ENCODE measurements around the gene FARP1.

The FARP1 gene

DNA sequence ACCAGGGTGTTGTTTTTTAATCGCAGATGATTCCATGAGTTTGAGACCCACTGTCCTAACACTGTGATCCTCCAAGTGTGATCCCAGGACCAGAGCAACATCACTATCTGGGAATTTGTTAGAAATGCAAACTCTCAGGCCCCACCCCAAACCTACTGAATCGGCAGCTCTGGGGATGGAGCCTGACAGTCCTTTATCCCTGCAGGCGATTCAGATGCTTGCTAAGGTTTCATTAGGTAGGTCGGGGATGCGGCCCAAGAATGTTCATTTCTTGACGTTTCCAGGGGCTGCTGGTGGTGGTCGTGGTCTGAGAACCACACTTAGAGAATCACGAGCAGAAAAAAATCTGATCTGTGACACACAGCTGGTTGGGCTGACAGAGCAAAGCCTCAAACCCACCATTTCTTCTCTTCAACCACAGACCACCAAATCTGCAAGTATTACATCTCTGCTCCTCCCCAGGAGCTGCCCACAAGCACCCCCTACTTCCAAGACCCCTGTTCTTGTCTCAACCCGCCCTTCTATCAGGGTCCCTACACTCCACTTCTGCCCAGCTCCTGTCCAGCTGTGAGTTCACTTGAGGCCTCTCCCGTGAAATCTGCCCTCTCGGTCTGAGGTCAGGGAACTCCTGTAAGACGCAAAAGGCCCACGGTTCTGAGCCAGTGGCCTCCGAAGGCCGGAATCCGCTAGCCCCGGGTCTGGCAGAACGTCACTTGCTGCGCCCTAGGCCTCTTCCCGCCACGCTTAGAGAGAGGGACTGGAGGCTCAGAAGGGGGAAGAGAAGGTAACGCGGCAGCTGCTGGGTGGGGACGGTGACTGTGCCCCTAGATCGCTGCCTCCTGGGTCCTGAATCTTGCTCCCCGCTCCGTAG, 1.1 kb upstream of the FARP1 start:
- DNase-seq: peak; percentile 23 to 45 (median 32)

DNA sequence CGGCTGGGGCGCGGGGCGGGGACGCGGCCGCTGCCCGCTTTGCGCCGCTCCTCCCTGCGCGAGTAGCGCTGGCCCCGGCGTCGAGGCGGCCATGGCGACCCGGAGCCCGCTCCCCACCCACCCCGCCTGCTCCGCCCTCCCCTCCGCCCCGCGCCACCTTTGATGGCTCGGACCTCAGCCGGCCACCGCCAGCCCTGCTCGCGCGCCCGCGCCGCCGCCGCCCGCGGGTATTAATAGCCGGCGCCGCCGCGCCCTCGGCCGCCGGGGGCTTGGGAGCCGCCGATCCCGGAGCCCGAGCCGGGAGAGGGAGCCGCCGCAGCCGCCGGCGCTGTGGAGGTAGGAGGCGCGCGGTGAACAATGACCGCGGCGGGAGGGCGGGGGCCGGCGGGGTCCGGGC, 261 bp downstream of the FARP1 start:
- no peak for DNase-seq

DNA sequence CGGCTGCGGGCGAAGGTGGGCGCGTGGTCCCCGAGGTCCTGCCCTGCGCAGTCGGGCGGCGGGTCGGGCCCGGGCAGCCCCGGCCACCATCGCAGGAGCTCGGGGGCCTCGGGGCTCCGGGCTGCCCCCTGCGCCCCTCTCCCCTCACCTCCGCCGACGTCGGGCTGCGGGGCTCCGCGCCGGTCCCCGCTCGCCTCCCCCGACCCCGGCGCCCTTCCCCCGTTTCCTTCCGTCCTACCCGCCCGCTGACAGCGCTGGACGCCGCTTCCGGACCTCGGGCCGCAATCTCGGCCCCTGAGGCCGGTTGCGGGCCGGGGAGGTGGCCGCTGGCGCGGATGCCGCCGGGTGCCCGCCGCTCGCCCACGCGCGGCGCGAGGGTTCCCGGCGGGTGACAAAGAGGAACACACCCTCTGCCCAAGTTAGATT, 720 bp downstream of the FARP1 start:
- DNase-seq: peak; percentile 51 to 81 (median 71)

DNA sequence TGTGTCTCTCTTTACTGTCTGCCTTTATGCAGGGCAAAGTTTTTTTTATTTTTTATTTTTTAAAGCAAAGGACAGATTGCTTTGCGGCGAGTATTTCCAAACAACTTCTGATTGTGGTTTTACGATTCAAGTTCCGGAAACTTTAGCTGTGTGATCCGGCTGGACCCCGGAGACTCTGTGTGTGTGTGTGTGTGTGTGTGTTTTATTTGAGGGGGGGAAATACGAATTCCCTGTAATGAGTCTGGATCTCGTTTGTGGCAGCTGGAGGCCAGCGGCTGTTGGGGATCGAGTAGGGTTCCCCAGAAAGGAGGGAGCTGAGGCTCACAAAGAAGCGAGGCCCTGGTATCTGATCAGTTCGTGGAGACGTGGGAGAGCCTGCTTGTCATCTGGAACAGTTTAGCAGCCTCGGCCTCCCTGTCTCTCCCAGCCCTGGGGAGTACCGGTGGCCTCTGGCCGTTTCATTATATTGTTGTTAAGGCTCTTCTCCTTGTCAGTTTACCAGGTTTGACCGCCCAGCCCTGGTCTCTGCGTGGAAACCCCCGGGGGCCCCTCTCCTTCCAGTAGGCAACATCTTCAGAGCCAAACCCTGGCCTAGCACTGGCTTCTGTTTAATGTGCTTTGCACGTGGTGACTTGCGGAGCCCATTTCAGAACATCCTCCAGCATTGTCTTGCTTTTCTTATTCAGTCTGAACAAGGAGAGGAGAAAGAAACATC, 1.3 kb downstream of the FARP1 start:
- peak in 2 of 4 experiments; percentile 4 for DNase-seq

DNA sequence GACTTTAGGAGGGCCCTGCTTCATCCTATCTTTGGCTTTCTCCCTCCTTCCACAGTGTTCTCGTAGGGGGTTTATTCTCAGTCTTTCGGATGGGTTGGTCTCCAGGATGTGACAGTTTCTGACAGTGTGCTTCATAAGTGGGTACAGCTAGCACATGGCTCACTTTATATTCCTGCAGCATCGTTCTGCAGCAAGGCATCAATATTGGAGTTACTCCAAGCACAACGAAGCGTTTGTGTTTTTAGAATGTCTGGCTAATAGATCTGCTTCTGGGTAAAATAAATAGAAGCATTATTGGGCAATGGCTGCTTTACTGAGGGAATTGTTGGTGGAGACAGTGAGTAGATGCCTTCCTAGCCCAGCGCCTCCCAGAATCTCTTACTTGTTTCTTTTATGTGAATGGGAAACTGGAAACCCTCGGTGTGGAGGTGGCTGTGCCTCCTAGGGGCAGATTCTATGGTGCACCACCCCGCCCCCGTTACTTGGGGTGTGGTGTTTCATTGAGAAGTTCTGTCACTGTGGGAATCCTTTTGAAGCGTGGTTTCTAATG, 2.0 kb downstream of the FARP1 start:
- peak in 1 of 4 experiments; percentile 4 for DNase-seq

DNA sequence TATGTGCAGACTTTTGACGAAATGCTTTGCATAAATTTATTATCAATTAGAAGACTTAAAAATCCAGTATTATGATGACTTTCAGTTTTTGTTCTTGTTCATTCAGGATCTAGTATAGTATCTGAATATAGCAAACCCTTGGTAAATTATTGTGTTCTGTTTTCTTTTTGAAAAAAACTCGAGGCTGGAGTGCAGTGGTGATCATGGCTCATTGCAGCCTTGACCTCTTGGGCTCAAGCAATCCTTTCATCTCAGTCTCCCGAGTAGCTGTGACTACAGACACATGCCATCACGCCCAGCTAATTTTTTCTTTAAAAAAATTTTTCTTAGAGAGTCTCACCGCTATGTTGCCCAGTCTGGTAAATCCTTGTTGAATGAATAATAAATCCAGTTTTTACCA, 4.6 kb downstream of the FARP1 start:
- no peak for DNase-seq

DNA sequence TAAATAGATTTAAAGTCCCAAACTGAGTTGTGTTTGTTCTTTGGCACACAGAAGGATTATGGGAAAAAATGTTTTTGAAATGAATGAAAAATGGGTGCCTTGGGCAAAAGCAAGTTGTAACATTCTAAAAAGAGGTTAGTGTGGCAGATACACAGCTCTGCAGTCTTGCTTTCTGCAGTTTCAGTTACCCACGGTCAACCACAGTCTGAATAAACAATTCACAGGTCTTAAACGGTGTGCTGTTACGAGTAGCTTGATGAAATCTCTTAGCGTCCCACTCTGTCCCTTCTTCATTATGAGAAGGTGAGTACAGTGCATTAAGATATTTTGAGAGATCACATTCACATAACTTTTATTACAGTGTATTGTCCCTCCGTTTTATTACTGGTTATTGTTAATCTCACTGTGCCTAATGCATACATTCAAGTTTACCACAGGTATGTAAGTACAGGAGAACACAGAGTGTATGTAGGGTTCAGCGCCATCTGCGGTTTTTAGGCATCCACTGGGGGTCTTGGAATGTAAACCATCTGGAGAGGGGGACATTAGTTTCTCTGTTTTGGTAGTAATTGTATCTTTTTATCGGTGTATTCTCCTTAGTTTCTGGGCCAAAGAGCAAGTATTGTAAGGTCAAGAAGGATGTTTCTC, 8.1 kb downstream of the FARP1 start:
- DNase-seq: no peak

DNA sequence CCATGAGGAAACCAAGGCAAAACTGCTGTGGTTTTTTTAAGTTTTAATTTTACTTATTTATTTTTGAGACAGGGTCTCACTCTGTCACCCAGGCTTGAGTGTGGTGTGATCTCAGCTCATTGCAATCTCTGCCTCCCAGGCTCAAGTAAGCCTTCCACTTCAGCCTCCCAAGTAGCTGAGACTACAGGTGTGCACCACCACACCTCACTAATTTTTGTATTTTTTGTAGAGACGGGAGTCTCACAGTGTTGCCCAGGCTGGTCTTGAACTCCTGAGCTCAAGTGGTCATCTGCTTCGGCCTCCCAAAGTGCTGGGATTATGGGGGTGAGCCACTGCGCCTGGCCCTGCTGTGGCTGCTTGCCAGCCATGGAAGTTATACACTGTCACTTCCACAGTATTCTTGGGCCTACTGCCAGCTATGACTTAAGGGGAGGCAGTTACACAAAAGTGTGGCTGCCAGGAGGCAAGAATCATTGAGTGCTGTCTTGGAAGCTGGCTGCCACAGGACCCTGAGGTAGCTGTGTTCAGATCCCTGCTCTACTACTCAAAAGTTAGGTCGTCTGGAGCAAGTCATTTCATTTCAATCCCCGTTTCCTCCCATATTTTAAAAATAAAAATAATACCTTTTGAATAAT, 12.7 kb downstream of the FARP1 start:
- DNase-seq: no peak

DNA sequence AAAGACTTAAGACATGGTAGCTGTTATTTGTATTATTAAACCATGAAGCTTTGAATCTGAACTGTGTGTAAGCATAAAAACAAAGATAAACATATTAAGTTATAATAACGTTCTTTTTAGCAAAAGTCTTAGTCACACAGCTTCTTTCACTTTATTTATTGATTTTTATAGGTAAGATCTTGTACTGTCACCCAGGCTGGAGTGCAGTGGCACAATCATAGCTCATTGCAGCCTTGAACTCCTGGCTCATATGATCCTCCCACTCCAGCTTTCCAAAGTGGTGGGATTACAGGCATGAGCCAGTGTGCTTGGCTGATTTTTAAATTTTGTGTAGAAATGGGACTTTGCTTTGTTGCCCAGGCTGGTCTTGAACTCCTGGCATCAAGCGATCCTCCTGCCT, 13.4 kb downstream of the FARP1 start:
- DNase-seq: no peak

DNA sequence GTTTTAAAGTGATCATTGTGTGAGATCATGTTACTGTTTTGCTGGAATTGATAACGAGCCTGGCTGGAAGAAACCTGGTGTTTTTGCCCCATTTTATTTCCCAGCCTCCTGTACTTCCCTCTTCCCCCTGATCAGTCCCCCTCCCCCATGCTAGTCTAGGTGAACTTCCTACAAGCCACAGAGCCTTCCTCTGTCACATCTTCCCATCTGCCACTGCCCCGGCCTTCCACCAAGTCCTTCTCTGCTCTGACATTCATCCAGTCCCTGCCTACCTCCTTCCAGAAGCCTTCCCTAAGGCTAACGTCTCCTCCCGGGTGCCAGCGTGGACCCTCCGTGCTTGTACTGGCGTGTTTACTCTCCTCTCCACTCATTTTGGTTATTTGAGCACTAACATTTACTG, 14.3 kb downstream of the FARP1 start:
- no peak for DNase-seq

DNA sequence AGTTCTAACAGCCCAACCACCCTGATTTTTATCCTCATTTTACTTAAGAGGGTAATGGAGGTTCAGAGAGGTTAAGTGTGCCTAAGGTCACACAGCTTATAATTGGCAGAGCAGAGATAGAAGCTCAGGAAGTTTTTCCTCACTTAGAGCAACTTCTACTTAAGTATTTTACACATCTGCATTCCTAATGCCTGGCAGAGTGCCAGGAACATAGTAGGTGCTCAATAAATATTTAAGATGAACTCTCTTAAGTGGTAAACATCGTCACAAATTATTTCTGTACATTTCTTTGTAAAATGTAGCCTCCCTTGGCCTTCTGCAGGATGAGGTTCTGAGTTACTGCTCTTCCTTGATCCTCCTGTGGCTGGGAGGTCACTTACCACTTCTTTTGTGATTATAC, 14.7 kb downstream of the FARP1 start:
- no peak for DNase-seq

DNA sequence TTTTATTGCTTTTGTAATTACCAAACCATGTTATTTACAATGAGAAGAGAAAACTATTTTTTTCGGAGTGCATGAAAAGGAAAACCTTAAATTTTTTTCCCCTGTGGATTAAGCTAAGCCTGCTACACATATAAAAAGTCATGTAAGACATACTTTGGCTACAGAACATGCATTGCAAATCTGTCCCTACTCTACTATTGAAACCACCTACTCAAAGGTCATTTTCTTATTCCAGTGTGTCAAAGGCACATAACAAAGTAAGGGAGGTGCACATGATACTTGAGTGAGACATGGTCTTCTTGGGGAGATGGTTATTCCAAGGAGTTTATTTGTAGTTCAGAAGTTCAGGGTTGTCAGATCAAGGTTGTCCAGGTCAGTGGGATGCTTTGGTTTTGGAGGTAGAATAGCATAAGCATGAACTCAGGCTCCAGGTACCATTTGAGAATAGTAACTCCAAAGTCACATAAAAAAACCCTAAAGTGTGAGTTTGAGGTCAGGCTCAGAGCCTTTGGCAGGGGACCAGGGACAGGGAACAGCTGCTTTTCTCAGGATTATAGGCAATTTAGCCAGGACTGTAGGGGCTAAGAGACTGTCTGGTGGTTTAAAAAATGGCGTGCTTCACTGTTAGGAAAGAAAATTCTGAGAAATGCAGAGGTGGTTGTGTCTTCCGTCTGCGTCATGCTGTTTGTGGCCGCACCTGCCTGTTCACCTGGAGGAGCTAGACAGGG, 15.4 kb downstream of the FARP1 start:
- DNase-seq: no peak

DNA sequence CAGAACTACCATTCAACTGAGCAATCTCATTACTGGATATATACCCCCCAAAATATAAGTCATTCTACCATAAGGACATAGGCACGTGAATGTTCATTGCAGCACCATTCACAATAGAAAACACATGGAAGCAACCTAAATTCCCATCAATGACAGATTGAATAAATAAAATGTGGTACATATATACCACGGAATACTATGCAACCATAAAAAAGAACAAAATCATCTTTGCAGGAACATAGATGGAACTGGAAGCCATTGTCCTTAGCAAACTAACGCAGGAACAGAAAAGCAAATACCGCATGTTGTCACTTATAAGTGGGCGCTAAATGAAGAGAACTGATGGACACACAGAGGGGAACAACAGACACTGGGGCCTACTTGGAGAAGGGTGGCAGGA, 20.0 kb downstream of the FARP1 start:
- no peak for DNase-seq

DNA sequence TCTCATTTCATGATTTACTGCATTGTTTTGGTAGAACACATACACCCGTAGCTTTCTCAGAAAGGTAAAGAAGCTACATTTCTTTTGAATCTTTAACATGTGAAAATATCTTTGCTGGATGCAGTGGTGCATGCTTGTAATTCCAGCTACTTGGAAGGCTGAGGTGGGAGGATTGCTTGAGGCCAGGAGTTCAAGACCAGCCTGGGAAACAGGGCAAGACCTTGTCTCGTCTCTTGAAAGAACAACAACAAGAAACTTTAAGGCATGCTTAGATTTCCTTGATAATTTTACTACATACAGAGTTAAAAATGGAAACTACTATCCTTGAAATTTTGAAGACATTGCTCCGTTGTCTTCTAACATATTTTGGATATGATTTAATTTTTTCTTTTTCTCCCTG, 26.4 kb downstream of the FARP1 start:
- no peak for DNase-seq

DNA sequence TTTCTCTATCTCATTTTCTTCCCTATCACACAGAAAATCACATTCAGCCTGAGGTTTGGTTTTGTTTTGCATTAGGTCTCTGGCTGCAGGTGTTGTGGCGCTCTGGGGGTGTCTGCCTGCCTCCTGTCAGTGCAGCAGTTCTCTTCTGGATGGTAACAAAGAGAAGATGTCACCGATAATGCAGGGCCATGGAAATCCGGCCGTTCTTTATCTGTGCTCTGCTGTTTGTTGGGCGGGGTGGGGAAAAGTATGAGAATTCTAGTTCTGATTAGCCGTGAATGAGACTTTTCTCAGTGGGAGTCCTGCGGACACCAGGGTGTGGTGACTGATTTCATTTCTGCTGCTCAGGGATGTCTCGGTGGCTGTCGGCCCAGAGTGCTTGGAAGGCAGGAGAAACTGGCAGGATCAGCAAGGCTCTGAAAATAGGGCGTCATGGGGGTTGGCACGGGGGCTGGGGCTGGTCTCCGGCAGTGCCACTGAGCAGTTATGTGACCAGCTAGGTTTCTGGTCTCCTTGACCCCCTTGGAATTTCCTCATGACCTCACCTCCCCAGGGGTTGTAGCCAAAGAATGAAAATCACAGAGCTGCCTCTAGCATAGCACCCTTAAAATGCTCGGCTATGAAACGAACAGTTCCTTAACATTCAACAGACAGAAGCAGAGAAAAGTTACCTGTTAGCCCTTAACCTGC, 29.2 kb downstream of the FARP1 start:
- DNase-seq: no peak

DNA sequence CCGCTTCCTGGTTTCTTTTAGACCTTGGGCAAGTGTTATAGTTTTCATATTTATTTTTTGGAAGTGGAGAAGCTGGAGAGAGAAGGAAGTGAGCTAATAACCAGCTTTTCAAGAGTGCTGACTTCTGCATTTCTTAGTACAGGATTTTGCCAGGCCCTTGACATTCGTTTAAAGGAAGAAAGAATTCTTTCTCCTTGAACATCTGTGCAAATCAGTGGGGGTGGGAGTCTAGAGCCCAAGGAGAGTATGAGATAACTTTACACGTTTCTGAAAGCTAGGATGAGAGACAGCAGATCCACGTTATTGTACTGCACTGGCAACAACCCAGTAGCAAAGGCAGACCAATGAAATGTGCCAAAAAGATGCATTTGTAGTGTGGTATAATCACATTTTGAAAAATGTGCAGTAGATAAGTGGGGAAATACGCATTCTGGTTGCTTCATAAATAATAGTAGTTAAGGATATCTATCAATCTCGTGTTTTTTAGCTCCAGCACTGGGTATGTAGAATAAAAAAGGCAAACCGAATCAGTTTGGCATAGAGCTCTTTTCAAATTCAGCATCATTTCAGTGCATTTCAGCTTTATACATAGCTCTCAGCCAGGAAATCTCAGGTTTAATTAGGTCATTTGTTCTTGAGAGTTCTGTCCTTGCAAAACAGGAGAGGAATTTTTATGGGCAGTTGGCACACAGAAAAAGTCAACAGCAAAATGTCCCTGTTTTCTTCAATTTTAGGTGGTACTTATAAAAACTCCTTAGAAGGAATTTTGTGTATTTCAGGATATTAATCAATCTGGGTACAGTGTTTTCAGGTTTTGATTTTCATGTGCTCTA, 29.9 kb downstream of the FARP1 start:
- peak in 2 of 4 experiments; percentile 13 to 31 for DNase-seq

DNA sequence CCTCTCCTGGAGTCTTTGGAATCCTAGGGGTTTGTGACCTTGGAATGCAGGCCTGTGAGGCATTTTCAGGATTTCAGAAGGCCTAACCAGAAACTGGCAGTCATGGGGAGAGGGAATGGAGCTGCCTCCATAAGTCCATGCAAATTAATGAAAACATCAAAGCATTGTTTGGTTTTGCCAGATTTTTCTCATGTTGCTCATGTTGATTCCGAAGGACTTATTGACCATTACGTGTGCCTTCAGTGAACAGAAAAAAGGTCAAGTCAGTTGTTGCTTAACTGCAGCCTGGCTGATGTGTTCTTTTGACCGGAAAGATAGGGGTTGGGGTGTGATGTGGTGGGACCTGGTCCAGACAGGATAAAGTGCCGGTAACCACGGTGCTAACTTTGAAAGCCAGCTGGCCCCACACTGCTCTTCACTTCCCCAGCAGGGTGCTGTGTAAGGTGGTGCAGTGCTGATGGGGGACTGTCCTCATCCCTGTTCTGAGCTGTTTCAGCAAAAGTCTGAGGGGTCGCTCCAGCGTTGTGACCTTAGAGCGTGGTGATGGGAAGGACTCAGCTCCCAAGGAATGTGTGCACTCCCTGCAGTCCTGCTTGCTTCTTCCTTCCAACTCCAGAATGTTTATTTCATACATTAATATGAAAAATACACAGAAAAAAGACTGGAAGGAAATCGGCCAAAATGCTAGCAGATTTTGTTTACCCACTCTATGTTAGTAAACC, 30.7 kb downstream of the FARP1 start:
- DNase-seq: no peak

DNA sequence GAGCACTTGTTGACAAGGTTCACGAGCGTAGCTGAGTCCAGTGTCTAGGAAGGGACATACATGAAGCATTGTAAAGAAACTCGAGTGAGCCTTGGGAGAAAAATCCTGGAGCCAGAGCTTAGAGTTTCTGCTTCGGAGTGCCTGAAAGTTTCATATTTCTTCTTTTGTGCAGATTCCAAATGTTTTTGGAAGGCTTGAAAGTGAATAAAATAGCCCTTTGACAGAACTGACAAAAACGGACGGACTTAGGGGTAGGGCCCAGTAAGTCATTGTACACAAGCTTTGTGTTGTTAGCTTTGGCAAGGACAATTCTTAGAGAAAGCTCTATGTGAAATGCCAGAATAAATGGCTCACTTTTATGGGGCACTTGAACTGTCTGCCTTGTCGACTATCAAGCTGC, 31.4 kb downstream of the FARP1 start:
- no peak for DNase-seq

DNA sequence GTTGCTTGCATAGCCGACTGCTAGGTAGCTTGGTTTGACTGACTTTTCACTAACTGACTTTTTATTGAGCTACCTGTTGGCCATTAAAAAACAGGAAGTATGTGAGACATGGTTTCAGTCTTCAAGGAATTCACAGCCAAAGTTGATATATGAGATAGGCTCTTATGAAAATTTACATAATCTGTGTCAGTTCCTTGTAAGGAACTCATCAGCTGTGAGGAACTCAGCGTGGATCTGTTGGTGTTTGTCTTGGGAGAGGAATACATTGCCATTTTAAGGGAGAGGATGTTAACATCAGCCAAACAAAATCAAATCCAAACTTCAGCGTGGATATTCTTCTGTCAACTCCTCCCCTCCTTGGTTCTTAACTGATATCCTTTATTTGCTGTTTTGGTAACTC, 32.1 kb downstream of the FARP1 start:
- DNase-seq: no peak

DNA sequence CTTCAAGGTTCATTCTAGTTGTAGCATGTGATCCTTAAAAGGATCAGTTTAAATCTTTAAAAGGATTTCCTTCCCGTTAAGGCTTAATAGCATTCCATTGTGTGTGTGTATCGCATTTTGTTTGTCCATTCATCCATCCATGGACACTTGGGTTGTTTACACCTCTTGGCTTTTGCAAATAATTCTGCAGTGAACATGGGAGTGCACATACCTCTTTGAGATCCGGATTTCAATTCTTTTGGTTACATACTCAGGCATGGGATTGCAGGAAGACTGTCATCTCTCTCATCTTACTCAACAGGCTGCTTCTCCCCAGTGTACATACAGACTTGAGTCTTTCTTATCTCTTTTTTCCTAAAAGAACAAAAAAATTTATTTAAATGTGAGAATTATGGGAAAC, 32.9 kb downstream of the FARP1 start:
- no peak for DNase-seq

Measured in suppressor macrophage (primary cell).